ENCODE measurements around the gene DNAJC15. TPM values are rescaled to one million over a fixed set of nuclear protein-coding genes. Genes with fewer than 3 reads are reported as not detected.
"Not testable (repeated sequence)": the region's sequence is repeated elsewhere in the genome, so short reads cannot be mapped to it uniquely, and the experiment has no call there.

DNAJC15 gene
- total RNA-seq, 1 donor from 2014 or later: 2.3 TPM

GRCh38 chr13:43039966-43040365 is 16.6 kb downstream of the DNAJC15 start:
- intact Hi-C loops (cut with DNase I): no loop called here
- Histone ChIP-seq H3K4me1 (peaks cover 0 to 8% of the 10 kb centered on the region in 2 donors), H3K36me3 (no peaks in the 10 kb centered on the region), H3K9me3 (no peaks in the 10 kb centered on the region), H3K4me3 (no peak overlapping the region), H3K27ac (no peak overlapping the region), H3K27me3 (no peaks in the 10 kb centered on the region)
- TF ChIP-seq CTCF (IDR thresholded peaks at IDR 0.05): no peak
- DNase-seq (ENCODE audit: low spot score in 2 of 2): no peak

- H3K4me3 ChIP-seq; H3K4me1 ChIP-seq; DNase-seq (ENCODE audit: low spot score in 2 of 2); H3K9me3 ChIP-seq; H3K27me3 ChIP-seq; H3K36me3 ChIP-seq; intact Hi-C loops (cut with DNase I); H3K27ac ChIP-seq: not testable (repeated sequence)
Measured at GRCh38 chr13:43040581-43041368, 17.4 kb downstream of the DNAJC15 start.

- no peak for TF ChIP-seq CTCF (IDR thresholded peaks at IDR 0.05)
- intact Hi-C loops (cut with DNase I): no loop called here
- no peak overlapping the region for H3K4me3 ChIP-seq
- no peaks in the 10 kb centered on the region for H3K27me3 ChIP-seq
- no peaks in the 10 kb centered on the region for H3K9me3 ChIP-seq
- no peaks in the 10 kb centered on the region for H3K36me3 ChIP-seq
- peaks cover 0 to 8% of the 10 kb centered on the region in 2 donors for H3K4me1 ChIP-seq
- H3K27ac ChIP-seq: no peak overlapping the region
- DNase-seq (ENCODE audit: low spot score in 2 of 2): no peak
Measured at GRCh38 chr13:43041369-43041921, 18.1 kb downstream of the DNAJC15 start.

- Histone ChIP-seq H3K9me3 (no peaks in the 10 kb centered on the region), H3K36me3 (no peaks in the 10 kb centered on the region), H3K27ac (no peak overlapping the region), H3K4me3 (no peak overlapping the region), H3K4me1 (no peaks in the 10 kb centered on the region), H3K27me3 (no peaks in the 10 kb centered on the region)
- intact Hi-C loops (cut with DNase I): no loop called here
- TF ChIP-seq CTCF (IDR thresholded peaks at IDR 0.05): no peak
- DNase-seq (ENCODE audit: low spot score in 2 of 2): no peak
Measured at GRCh38 chr13:43042410-43042921, 19.1 kb downstream of the DNAJC15 start.

GRCh38 chr13:43044720-43045301 is 21.4 kb downstream of the DNAJC15 start:
- DNase-seq (ENCODE audit: low spot score in 2 of 2): no peak
- intact Hi-C loops (cut with DNase I): no loop called here
- Histone ChIP-seq H3K4me1 (no peaks in the 10 kb centered on the region), H3K27ac (no peak overlapping the region), H3K9me3 (no peaks in the 10 kb centered on the region), H3K36me3 (no peaks in the 10 kb centered on the region), H3K27me3 (no peaks in the 10 kb centered on the region), H3K4me3 (no peak overlapping the region)
- TF ChIP-seq CTCF (IDR thresholded peaks at IDR 0.05): no peak

GRCh38 chr13:43045302-43045773 is 22.0 kb downstream of the DNAJC15 start:
- H3K27me3 ChIP-seq; H3K36me3 ChIP-seq; H3K4me3 ChIP-seq; H3K4me1 ChIP-seq; intact Hi-C loops (cut with DNase I); H3K27ac ChIP-seq; H3K9me3 ChIP-seq: not testable (repeated sequence)
- DNase-seq (ENCODE audit: low spot score in 2 of 2): peak; percentile 34 to 69

All from ascending aorta (tissue), 2 donors.